ENCODE data around the gene SUFU. TPM values are rescaled to one million over a fixed set of nuclear protein-coding genes. Genes with fewer than 3 reads are reported as not detected.

SUFU gene
- total RNA-seq, 1 donor from 2014 or later = 14.3 TPM

DNA sequence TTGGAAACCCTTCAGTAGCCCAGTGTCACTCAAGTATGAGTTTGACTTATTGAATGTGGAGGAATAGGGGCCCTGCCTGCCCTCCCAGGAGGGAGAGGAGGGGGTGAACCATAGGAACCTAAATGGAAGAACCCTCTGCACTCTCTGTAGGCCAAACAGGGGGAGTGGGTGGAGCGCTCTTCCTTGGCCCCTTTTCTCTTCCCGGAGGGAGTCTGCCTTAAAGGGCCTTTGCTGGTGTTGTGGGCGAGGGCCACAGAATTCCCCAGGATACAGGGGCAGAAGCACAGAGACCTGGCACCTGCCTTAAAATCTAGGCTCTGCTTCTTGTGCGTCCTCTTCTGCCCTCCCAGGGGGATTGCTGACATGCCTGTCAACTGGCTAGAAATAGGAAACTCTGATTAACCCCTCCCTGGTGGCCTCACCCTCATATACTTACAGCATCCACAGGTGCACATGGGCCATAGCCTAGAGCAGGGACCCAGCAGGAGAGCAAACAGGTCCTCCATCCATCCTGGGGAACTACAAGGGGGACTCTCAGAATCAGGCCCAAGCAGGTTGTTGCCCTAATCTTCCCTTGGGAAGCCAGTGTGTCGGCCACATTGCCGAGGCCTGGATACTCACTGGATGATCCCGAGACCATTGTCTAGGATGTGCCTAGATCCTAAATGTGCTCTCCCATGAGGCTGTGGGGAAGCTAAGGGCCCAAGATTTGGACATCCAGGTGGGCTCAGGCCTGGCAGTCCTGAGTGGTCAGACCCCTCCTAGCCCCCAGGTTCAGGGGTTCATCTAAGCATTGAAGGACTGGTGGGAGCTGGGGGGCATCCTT lies 143.9 kb downstream of the SUFU start:
- Histone ChIP-seq H3K36me3 (peaks cover 26% of the 10 kb centered on the region), H3K27ac (peak overlapping the region; percentile 99), H3K4me1 (peaks cover 64% of the 10 kb centered on the region), H3K4me3 (peak overlapping the region; percentile 91), H3K9me3 (no peaks in the 10 kb centered on the region), H3K27me3 (ENCODE audit: low read depth) (no peaks in the 10 kb centered on the region)
- no peak for DNase-seq
- intact Hi-C loops (cut with DNase I) = no loop called here
- TF ChIP-seq, protein P1, sequence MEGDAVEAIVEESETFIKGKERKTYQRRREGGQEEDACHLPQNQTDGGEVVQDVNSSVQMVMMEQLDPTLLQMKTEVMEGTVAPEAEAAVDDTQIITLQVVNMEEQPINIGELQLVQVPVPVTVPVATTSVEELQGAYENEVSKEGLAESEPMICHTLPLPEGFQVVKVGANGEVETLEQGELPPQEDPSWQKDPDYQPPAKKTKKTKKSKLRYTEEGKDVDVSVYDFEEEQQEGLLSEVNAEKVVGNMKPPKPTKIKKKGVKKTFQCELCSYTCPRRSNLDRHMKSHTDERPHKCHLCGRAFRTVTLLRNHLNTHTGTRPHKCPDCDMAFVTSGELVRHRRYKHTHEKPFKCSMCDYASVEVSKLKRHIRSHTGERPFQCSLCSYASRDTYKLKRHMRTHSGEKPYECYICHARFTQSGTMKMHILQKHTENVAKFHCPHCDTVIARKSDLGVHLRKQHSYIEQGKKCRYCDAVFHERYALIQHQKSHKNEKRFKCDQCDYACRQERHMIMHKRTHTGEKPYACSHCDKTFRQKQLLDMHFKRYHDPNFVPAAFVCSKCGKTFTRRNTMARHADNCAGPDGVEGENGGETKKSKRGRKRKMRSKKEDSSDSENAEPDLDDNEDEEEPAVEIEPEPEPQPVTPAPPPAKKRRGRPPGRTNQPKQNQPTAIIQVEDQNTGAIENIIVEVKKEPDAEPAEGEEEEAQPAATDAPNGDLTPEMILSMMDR (IDR thresholded peaks at IDR 0.05) = no peak
- ATAC-seq = no peak

DNA sequence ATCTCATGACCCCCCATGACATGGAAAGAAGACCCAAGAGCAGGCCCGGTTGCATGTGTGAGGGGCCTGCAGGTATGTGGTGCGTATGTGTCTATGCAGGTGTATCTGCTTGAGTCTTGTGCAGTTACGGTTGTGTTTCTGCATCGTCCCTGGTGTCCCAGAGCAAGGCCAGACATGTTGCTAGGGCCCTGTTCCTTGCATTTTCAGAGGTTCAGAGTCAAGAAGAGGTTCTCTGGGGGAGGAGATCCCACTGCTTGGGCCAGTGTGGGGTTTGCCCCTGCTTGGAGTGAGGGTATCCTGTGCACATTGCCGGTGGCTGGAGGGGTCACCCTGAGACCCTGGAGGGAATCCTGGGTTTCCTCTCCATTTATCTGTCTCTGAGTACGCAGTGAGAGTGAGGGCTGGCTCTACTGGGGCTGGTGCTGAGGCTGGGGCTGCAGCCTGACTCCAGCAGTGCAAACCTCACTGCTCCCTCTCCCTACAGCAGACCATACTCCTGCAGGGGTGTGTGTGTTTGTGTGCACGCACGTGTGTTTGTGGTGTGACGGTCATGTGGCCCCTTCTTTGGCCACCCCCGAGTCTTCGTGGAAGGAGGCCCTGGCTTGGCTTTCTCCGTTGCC lies 144.6 kb downstream of the SUFU start:
- intact Hi-C loops (cut with DNase I) = no loop called here
- TF ChIP-seq, protein P1 (IDR thresholded peaks at IDR 0.05) = no peak
- H3K4me3 ChIP-seq = peak overlapping the region; percentile 91
- no peak for DNase-seq
- no peaks in the 10 kb centered on the region for H3K27me3 ChIP-seq (ENCODE audit: low read depth)
- H3K4me1 ChIP-seq = peaks cover 72% of the 10 kb centered on the region
- no peaks in the 10 kb centered on the region for H3K9me3 ChIP-seq
- H3K27ac ChIP-seq = peak overlapping the region; percentile 99
- ATAC-seq = no peak
- peaks cover 33% of the 10 kb centered on the region for H3K36me3 ChIP-seq

DNA sequence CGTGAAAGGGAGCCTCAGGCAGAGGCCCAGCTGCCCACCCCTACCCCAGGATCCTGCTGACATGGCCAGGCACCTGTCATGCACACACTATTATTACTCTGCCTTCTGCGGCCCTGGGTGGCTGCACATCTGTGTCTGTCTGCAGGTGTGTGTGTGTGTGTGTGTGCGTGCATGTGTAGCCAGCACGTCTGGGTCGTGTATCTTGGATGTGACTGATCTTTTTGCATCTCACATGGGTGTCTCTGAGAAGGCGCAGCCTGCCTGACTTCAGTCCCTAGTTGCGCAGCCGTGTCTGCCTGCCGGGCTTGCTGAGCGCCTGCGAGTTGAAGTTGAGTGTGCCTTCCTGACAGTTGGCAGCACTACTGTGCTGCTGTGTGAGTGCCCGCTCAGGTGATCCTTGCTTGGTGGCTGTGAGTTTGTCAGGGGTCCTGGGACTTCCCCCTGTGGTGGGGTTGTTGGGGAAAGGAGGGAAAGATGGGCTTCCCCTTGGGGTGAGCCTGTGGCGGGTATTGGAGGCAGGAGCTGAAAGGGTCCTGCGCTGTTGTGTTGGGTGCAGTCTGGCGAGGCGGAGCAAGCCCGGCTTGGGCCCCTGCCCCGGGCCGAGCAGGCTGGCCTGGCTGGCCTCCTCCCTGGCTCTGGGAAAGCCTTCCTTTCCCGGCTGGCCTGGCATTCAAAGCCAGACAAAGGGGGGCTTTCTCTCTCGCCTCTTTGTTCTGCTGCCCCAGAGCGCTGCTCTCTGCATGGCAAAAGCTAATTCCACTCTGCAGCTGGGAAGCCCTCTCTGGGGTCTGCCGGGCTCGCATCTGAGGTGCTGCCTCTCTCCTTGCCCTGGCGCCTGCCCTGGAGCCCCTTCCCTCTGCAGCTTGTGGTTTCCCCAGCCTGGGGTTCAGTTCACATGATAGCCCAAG lies 145.4 kb downstream of the SUFU start:
- H3K36me3 ChIP-seq = peaks cover 41% of the 10 kb centered on the region
- H3K4me3 ChIP-seq = peak overlapping the region; percentile 91
- H3K27ac ChIP-seq = peak overlapping the region; percentile 99
- no peaks in the 10 kb centered on the region for H3K27me3 ChIP-seq (ENCODE audit: low read depth)
- DNase-seq (peak; percentile 73), ATAC-seq (no peak)
- TF ChIP-seq, protein P1 (IDR thresholded peaks at IDR 0.05) = no peak
- H3K9me3 ChIP-seq = no peaks in the 10 kb centered on the region
- H3K4me1 ChIP-seq = peaks cover 79% of the 10 kb centered on the region
- intact Hi-C loops (cut with DNase I) = no loop called here

DNA sequence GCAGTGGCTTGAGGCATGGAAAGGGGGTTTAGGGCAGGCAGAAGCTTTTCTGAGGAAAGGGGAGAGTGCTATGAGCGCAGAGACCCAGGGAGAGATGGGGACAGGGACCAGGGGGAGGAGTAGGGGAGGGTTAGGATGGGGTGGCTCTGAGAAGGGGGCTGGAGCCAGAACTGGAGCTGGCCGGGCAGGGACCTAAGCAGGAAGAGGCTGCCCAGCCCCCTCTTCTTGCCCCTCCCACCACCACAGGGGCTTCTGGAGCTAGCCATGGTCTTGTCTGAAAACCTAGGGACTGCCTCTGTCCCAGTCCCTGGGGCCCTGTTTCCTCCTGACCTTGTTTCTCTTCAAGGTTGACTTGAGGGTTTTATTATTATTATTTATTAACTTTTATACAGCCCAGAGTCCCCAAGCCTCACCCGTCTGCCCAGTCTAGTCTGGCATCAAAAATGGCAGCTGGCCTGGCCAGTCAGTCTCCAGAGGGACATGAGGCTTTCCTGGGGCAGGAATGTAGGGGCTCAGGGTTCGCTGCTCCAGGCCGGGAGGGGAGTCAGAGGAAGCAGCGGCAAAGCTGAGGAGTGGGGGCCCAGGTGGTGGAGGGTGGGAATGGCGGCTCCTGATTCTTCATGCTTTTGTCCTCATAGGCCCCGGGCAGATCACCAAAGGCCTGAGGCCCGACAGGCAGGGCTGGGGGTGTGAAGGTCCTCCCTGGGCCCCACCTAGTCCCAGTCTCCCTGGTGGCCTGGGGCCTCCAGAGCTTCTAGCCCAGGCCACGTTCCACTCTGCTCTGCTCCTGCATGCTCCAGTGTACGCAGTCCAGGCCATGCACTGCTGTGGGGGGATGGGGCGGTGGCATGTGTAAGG lies 146.3 kb downstream of the SUFU start:
- no peak for DNase-seq

More for the DNA sequence above, 146.3 kb downstream of the SUFU start:
- peak overlapping the region; percentile 99 for H3K27ac ChIP-seq
- no peak for ATAC-seq
- intact Hi-C loops (cut with DNase I) = no loop called here
- no peaks in the 10 kb centered on the region for H3K27me3 ChIP-seq (ENCODE audit: low read depth)
- H3K9me3 ChIP-seq = no peaks in the 10 kb centered on the region
- H3K4me1 ChIP-seq = peaks cover 87% of the 10 kb centered on the region
- H3K4me3 ChIP-seq = peak overlapping the region; percentile 91
- peaks cover 50% of the 10 kb centered on the region for H3K36me3 ChIP-seq
- TF ChIP-seq, protein P1 (IDR thresholded peaks at IDR 0.05) = no peak
